Glutamatergic neuron (in vitro differentiated cells): ENCODE measurements around the gene TGIF1. TPM values are rescaled to one million over a fixed set of nuclear protein-coding genes. Genes with fewer than 3 reads are reported as not detected.

Experiments
- DNase-seq: peaks from one replicate; pipeline ENCODE4 v3.0.0; 2022
- H3K27ac Mint-ChIP-seq: one replicate; pipeline ENCODE4 v1.8.0; 2020; ENCODE audit warnings: mild to moderate bottlenecking, mixed read lengths, inconsistent platforms; ENCODE audit not compliant: unreplicated experiment
- H3K27me3 Mint-ChIP-seq: one replicate; pipeline ENCODE4 v1.8.0; 2020; ENCODE audit warnings: mild to moderate bottlenecking, moderate library complexity, mixed read lengths, inconsistent platforms; ENCODE audit not compliant: unreplicated experiment
- H3K36me3 Mint-ChIP-seq: one replicate; pipeline ENCODE4 v1.8.0; 2020; ENCODE audit warnings: mild to moderate bottlenecking, mixed read lengths, inconsistent platforms; ENCODE audit not compliant: unreplicated experiment
- H3K4me1 Mint-ChIP-seq: one replicate; pipeline ENCODE4 v1.8.0; 2020; ENCODE audit warnings: mild to moderate bottlenecking, low read depth, mixed read lengths, inconsistent platforms; ENCODE audit not compliant: unreplicated experiment
- H3K4me3 Mint-ChIP-seq: one replicate; pipeline ENCODE4 v1.8.0; 2020; ENCODE audit warnings: mild to moderate bottlenecking, mixed read lengths, inconsistent platforms; ENCODE audit not compliant: unreplicated experiment
- H3K9me3 Mint-ChIP-seq: one replicate; pipeline ENCODE4 v1.8.0; 2020; ENCODE audit warnings: mild to moderate bottlenecking, moderate library complexity, mixed read lengths, inconsistent platforms; ENCODE audit not compliant: unreplicated experiment
- total RNA-seq: library from RNA; stranded (reverse); fragmentation: NEBNext Ultra II Directional; extraction: Animal tissue kit (Norgen Biotek cat#: 25700); gene quantifications from one replicate; pipeline ENCODE4 v1.2.1, GENCODE V29; 2021; ENCODE audit not compliant: unreplicated experiment
- TF ChIP-seq, protein P1 (sequence below): fragments of 200-600 bp; sonication (generic); IDR thresholded peaks from one replicate; pipeline ENCODE4 v1.5.0; 2021; ENCODE audit not compliant: partially characterized antibody, unreplicated experiment

Gene TGIF1
- total RNA-seq, 1 donor from 2014 or later = 17.1 TPM

DNA sequence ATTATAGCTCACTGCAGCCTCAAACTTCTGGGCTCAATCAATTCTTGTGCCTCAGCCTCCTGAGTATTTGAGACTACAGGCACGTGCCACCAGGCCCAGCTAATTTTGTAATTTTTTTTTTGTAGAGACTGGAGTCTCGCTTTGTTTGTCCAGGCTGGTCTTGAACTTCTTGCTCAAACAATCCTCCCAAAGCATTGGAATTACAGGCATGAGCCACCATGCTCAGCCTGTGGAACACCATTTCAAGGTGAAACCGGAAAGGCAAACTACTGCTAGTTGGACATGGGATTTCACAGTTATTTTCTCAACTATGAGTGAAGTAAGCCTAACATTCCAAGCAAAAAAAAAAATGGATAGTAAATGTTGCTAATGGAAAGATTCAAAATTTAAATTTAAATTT is 20.9 kb upstream of the TGIF1 start:
- no peaks in the 10 kb centered on the region for H3K27me3 Mint-ChIP-seq
- no peak overlapping the region for H3K4me3 Mint-ChIP-seq
- no peaks in the 10 kb centered on the region for H3K4me1 Mint-ChIP-seq
- no peak for DNase-seq
- TF ChIP-seq, protein P1, sequence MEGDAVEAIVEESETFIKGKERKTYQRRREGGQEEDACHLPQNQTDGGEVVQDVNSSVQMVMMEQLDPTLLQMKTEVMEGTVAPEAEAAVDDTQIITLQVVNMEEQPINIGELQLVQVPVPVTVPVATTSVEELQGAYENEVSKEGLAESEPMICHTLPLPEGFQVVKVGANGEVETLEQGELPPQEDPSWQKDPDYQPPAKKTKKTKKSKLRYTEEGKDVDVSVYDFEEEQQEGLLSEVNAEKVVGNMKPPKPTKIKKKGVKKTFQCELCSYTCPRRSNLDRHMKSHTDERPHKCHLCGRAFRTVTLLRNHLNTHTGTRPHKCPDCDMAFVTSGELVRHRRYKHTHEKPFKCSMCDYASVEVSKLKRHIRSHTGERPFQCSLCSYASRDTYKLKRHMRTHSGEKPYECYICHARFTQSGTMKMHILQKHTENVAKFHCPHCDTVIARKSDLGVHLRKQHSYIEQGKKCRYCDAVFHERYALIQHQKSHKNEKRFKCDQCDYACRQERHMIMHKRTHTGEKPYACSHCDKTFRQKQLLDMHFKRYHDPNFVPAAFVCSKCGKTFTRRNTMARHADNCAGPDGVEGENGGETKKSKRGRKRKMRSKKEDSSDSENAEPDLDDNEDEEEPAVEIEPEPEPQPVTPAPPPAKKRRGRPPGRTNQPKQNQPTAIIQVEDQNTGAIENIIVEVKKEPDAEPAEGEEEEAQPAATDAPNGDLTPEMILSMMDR = no peak
- H3K9me3 Mint-ChIP-seq = no peaks in the 10 kb centered on the region
- no peak overlapping the region for H3K27ac Mint-ChIP-seq
- no peaks in the 10 kb centered on the region for H3K36me3 Mint-ChIP-seq

DNA sequence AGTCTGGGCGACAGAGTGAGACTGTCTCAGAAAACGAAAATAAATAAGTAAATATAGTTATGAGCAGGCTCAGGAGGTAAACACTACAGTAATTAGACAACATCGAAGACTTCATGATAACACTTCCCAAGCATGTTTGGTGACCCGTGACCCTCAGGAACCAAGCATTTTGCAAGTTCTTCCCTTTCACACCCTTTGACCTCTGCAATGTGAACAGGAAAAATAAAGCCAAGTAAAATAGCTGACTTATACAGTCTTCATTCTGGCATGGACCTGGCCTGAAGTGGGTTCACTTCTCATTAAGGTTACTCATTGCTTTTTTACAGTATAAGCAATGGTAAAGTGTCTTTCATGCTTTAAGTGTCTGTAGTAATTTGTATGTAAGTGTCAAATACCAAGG is 15.3 kb upstream of the TGIF1 start:
- peaks cover 5% of the 10 kb centered on the region for H3K27me3 Mint-ChIP-seq
- H3K36me3 Mint-ChIP-seq = no peaks in the 10 kb centered on the region
- no peak for DNase-seq
- H3K9me3 Mint-ChIP-seq = no peaks in the 10 kb centered on the region
- H3K27ac Mint-ChIP-seq = no peak overlapping the region
- no peaks in the 10 kb centered on the region for H3K4me1 Mint-ChIP-seq
- TF ChIP-seq, protein P1 = no peak
- H3K4me3 Mint-ChIP-seq = no peak overlapping the region

DNA sequence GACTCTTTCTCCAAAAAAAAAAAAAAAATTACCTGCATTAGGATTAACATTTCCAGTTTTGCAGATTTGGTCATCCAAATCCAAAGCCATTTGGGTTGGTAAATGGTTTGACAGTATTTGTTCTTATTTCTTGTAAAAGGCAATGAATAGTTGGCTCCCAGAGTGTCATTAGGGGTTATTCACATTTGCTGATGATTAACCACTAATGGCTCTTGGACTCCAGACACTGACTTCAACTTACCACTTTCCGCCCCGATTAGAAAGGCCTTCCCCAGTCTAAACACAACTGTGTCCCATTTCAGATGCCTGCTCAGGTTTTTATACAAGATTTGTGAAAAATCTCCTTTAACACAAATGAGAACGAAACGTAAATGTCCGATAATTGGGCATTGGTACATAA is 9.6 kb upstream of the TGIF1 start:
- peaks cover 6% of the 10 kb centered on the region for H3K9me3 Mint-ChIP-seq
- H3K4me3 Mint-ChIP-seq = no peak overlapping the region
- TF ChIP-seq, protein P1 = no peak
- H3K27ac Mint-ChIP-seq = no peak overlapping the region
- peaks cover 6% of the 10 kb centered on the region for H3K4me1 Mint-ChIP-seq
- peaks cover 12% of the 10 kb centered on the region for H3K27me3 Mint-ChIP-seq
- DNase-seq = no peak
- no peaks in the 10 kb centered on the region for H3K36me3 Mint-ChIP-seq

DNA sequence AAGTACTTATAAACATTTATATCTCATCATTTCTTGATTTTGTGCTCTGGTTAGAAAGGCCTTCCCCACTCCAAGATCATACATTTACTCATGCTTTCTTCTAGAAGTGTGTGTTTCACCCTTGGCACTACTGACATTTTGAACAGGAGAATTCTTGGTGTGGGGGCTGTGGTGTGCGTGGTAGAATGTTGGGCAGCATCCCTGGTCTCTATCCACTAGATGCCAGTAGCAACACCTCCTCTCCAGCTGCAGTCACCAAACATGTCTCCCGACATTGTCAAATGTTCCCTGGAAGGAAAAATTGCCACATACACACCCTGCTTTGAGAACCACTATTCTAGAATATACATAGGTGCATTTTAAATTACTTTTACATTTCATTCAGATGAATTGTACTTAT is 8.7 kb upstream of the TGIF1 start:
- Mint-ChIP-seq H3K36me3 (no peaks in the 10 kb centered on the region), H3K4me1 (peaks cover 6% of the 10 kb centered on the region), H3K4me3 (no peak overlapping the region), H3K9me3 (peaks cover 6% of the 10 kb centered on the region), H3K27me3 (peaks cover 13% of the 10 kb centered on the region), H3K27ac (no peak overlapping the region)
- no peak for DNase-seq
- TF ChIP-seq, protein P1 = no peak

DNA sequence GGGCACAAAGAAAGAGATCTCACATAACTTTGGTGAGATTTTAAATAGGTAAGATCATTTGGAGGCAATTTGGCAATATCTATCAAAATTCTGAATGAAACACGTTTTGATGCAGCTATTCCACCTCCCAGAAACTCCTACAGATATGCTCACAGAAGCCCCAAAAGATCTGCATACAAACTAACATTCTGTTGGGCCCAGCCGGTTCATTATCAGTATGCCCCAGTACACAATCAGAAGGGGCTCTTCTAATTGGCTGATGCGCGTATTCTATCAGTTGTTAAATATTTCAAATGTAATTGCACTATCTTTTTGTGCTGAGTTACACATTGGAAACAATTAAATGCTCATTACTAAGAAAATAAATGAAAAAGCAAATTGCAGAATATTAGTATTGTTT is 7.1 kb upstream of the TGIF1 start:
- Mint-ChIP-seq H3K27me3 (peaks cover 15% of the 10 kb centered on the region), H3K4me1 (peaks cover 6% of the 10 kb centered on the region), H3K4me3 (no peak overlapping the region), H3K9me3 (peaks cover 8% of the 10 kb centered on the region), H3K27ac (no peak overlapping the region), H3K36me3 (no peaks in the 10 kb centered on the region)
- DNase-seq = no peak
- TF ChIP-seq, protein P1 = no peak
